ENCODE results near the gene MMP2. TPM values are rescaled to one million over a fixed set of nuclear protein-coding genes. Genes with fewer than 3 reads are reported as not detected.
A peak's percentile ranks its signal among the peaks of the same experiment; 100 is the strongest.

MMP2 gene
- 100 to 1,000 TPM; 486 to 680 (median 606) TPM for polyA plus RNA-seq (ENCODE audit: insufficient read length in 10 of 10)
- long read RNA-seq, donor 1, transcript MMP2-201 (13 exons, 3,741 nt), result major isoform, 76 of 184 reads
- long read RNA-seq, donor 1, partial matches to known transcripts, result 106 of 184 reads
- long read RNA-seq, donor 1, other reads (novel, unspliced or antisense), result 0 of 184 reads
- long read RNA-seq, donor 2, transcript MMP2-201 (13 exons, 3,741 nt), result major isoform, 79 of 100 reads
- long read RNA-seq, donor 2, partial matches to known transcripts, result 21 of 100 reads
- long read RNA-seq, donor 2, other reads (novel, unspliced or antisense), result 0 of 100 reads
- long read RNA-seq, donor 3, result 0 reads
- long read RNA-seq, donor 4, transcript MMP2-201 (13 exons, 3,741 nt), result major isoform, 86 of 240 reads
- long read RNA-seq, donor 4, partial matches to known transcripts, result 154 of 240 reads
- long read RNA-seq, donor 4, other reads (novel, unspliced or antisense), result 0 of 240 reads
- long read RNA-seq, donor 5, transcript MMP2-201 (13 exons, 3,741 nt), result major isoform, 116 of 412 reads
- long read RNA-seq, donor 5, partial matches to known transcripts, result 296 of 412 reads
- long read RNA-seq, donor 5, other reads (novel, unspliced or antisense), result 0 of 412 reads
- long read RNA-seq, donor 6, transcript MMP2-201 (13 exons, 3,741 nt), result major isoform, 126 of 199 reads
- long read RNA-seq, donor 6, partial matches to known transcripts, result 64 of 199 reads
- long read RNA-seq, donor 6, other reads (novel, unspliced or antisense), result 8 of 199 reads
- long read RNA-seq, donor 7, transcript MMP2-201 (13 exons, 3,741 nt), result major isoform, 95 of 166 reads
- long read RNA-seq, donor 7, partial matches to known transcripts, result 71 of 166 reads
- long read RNA-seq, donor 7, other reads (novel, unspliced or antisense), result 0 of 166 reads
- long read RNA-seq, donor 8, transcript MMP2-201 (13 exons, 3,741 nt), result major isoform, 54 of 166 reads
- long read RNA-seq, donor 8, partial matches to known transcripts, result 112 of 166 reads
- long read RNA-seq, donor 8, other reads (novel, unspliced or antisense), result 0 of 166 reads
- long read RNA-seq, donor 9, transcript MMP2-201 (13 exons, 3,741 nt), result major isoform, 18 of 23 reads
- long read RNA-seq, donor 9, partial matches to known transcripts, result 5 of 23 reads
- long read RNA-seq, donor 9, other reads (novel, unspliced or antisense), result 0 of 23 reads

- peak; percentile 83 to 95 (median 90) for DNase-seq
Measured at GRCh38 chr16:55478827-55479429, at the start of gene MMP2. MMP2 (plus strand) TSS chr16:55479198; CDS start chr16:55479480, 282 bp downstream.

DNA sequence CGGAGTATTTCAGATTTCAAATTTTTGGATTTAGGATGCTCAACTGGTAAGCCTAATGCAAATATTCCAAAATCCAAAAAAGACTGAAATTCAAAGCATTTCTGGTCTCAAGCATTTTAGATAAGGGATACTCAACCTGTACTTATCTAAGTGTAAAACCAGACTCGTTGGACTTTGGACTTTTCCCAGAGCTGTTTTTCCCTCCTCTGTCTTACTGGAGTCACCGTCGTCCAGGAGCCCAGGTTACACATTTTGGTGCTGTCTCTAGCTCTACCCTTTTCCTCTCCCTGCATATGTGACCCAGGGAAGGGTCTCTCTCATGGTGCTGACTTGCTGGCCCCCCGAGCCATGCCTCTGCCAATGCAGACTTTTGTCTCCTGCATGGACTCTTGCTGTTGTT, 46.0 kb upstream of the MMP2 start:
- no peak for DNase-seq

- DNase-seq, result no peak
Measured at GRCh38 chr16:55433535-55433934, 45.5 kb upstream of the MMP2 start.

GRCh38 chr16:55434000-55434399, 45.0 kb upstream of the MMP2 start:
- DNase-seq, result no peak

GRCh38 chr16:55435387-55435786, 43.6 kb upstream of the MMP2 start:
- no peak for DNase-seq

DNA sequence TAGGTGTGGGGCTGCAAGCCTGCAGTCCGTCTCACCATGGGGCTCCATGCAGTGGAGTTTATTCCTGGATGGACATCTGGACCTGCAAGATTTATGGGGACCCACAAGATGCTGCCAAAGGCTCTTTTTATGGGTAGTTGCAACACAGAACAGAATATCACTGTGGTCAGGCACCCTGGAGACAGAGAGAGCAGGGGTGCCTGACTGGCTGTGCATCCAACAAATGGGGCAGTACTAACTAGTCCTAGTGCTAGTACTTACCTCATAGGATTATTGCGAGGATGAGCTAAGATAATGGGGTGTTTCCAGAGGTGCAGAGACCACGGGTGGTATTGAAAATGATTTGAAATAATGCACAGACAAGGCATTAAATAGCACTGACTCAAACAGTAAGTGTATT, 42.4 kb upstream of the MMP2 start:
- no peak for DNase-seq

DNA sequence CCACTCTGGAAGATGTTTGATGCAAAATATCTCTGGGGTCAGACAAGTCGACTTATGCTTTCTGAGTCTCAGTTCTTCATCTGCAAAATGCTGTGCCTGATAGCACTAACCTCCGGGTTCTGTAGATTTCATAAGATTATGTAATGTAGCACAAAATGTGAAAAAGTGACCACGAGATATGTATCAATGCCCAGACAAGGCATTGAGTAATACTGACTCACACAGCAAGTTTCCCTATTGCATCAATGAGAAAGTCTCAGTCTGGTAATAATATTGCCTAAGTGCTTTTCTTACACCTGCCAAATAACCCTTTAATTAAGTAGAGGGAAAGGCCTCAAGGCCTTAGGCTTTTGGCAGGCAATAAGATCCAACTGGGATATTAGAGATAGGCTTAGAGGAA, 41.4 kb upstream of the MMP2 start:
- DNase-seq, result peak in 1 of 3 donors; percentile 7

DNA sequence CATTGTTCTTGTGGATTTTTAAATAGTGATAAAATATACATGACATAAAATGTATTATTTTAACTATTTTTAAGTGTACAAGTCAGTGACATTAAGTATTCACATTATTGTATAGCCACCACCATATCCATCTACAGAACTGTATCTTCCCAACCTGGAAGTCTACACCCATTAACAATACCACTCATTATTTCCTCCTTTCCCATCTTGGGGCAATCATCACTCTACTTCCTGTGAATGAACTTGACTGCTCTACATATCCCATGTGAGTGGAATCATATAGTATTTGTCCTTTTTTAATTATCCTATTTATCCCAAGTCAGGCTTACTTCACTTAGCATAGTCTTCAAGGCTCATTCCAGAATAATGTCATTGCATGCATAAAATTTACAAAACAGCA, 40.7 kb upstream of the MMP2 start:
- DNase-seq, result no peak

DNA sequence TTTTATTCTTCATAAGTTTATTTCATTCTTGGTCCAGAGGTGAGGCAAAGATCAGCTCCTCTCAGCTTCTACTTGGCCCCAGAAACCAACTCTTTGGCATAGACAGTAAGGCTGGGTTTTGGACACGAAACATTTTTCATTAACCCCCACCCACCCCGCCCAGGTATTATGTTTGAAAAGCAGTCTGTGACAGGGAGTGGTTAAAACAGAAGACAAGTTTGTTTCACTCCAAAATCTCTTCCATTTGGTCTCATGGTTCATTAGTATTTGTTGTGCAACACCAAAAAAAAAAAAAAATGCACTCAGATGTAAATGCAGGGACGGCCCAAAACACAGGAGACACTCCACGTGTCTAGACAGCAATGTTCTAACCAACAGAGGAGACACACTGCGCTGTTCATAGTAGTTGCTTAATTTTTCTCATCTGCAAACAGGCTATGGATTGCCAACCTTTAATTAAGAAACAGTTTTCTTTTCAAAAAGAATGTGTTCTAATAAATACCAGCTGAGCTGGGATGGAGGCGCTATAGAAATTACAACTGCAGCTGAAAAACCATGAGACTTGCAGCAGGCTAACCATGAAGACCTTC, 39.8 kb upstream of the MMP2 start:
- DNase-seq, result peak in 1 of 3 donors; percentile 5

- no peak for DNase-seq
Measured at GRCh38 chr16:55443434-55444346, 35.3 kb upstream of the MMP2 start.

DNA sequence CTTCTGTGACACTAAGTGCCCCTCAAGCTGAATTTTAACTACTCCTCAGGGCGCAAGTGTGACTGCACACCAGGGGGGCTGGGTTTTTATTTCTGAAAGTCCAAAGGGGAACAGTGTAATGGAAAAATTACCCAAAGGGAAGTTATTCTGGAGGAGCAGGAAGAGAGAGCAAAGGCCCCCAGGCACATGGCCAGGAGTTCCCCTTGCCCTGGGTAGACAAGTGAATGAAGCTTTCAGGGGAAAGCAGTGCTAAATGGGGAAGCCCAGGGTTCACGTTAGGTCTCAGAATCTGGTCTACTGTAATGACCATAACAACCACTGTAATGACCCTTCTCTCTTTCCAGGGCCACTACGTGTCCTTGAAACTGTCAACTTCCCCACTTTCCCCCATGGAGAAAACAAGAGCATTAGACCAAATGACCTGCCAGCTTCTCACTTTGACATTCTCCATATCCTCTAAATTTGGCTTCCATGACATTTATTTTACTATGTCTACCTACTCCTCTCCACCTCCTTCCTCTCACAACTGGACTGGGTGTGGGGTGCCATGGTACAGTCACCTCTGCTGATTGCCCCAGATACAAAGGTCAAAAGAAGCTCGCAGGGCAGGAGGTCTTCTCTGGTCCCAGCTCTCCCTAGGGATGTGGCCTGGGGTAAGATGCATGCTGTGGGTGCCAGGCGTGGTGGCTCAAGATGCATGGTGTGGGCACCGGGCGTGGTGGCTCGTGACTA, 34.1 kb upstream of the MMP2 start:
- DNase-seq, result peak; percentile 17 to 46 (median 27)

GRCh38 chr16:55447231-55447630, 31.8 kb upstream of the MMP2 start:
- no peak for DNase-seq

DNA sequence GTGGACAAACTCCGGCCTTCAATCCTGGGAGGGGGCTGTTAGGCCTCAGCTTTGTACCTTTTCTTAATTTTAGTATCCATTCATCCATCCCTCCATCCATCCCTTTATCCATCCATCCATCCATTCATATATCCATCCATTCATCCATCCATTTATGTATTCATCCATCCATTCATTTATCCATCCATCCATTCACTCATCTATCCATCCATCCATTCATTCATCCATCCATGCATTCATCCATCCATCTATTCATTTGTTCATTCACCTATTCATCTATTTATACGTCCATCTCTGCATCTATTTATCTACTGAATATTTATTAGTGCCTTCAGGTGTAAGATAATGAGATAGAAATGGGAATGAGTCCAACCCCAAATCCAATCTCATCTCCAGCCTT, 26.0 kb upstream of the MMP2 start:
- no peak for DNase-seq

DNA sequence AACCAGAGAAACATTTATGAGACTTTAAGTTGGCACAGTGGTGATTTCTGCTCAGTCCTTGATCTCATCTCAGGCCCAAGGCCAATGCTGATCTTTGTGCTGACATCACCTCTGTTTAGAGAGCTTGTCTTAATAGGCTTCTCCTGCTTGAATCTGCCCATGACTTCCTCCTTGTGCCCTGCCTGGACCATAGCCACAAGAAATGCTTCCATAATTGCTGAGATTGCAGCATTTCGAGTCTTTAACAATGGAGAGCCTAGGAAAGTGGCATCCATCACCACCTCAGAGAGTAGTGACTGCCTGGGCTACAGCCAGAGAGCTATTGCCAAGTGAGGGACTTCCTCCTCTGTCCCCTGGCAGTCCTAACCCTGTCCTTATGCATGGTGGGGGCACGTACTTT, 25.1 kb upstream of the MMP2 start:
- DNase-seq, result no peak

DNA sequence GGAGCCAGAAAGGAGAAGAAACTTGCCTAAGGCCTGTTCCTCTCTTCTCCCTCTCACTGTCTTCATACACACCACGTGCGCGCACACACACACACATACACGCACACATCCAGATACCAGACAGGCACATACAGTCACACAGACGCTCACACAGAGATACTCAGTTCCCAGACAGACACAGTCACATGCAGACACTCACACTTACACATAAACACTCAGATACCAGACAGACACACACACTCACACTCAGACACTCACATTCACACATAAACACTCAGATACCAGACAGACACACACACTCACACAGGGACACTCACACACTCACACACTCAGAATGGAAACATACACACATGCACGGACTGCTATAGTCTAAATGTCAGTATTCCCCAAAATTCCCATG, 24.1 kb upstream of the MMP2 start:
- no peak for DNase-seq

DNA sequence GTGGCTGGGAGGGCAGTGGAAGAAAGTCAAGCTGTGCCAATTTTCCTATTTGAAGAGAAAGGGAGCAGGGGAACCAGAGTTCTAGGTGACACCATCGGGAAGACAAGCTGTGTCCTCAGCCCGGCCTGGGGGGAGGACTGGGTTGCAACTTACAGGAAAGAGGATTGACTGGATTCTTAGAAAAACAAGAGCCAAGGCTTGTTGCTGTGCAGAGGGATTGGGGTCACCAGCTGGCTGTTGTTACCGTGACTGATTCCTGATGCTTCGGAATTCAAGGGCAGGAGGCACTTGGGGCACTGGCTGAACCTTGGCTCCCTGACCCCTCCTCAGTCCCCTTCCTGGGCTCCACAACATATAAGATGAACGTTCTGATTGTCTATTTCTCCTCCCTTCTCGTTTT, 16.8 kb upstream of the MMP2 start:
- no peak for DNase-seq

GRCh38 chr16:55464375-55464774, 14.6 kb upstream of the MMP2 start:
- DNase-seq, result no peak

DNA sequence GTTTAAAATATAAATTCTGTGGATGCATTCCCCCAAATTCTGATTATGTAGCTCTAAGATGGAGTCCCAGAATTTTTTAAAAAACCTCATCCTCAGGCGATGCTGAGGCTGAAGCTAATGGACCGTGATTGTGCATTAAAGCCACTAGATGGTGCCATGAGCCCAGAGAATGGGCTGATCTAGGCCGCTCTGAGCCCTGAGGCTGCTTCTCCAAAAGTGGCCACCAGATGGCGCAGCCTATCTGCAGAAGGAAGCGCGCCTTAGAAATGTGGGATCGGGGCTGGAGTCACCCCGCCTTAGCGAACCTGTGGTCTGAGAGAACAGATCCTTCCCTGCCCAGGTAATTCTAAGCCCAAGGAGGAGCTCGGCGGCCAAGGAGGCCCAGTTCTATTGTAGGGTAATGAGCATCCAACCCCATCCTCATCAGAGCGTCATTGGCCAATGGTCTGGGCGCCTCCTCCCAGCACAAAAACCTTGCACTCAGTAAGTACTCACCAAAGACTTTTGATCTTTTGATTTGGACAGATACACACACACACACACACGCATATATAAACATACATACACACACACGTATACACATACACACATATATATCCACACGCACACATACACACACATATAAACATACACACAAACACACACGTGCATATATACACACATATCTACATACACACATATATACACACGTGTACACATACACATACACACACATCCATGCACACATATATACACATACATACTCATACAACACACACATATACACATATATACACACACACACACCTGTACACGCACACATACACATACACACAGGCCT, 13.7 kb upstream of the MMP2 start:
- peak; percentile 84 to 94 (median 92) for DNase-seq

- DNase-seq, result no peak
Measured at GRCh38 chr16:55466209-55466608, 12.8 kb upstream of the MMP2 start.
